ENCODE results near the gene POLD1.
A peak's percentile ranks its signal among the peaks of the same experiment; 100 is the strongest.

The POLD1 gene

GRCh38 chr19:50359328-50359818 lies 24.8 kb upstream of the POLD1 start:
- peak overlapping the region; percentile 66 for H3K4me3 ChIP-seq (ENCODE audit: low read depth, low read length)
- TF ChIP-seq CTCF (IDR thresholded peaks at IDR 0.05; ENCODE audit: low read depth, low read length, missing control alignments), result no peak
- DNase-seq (ENCODE audit: low read depth), result no peak

DNA sequence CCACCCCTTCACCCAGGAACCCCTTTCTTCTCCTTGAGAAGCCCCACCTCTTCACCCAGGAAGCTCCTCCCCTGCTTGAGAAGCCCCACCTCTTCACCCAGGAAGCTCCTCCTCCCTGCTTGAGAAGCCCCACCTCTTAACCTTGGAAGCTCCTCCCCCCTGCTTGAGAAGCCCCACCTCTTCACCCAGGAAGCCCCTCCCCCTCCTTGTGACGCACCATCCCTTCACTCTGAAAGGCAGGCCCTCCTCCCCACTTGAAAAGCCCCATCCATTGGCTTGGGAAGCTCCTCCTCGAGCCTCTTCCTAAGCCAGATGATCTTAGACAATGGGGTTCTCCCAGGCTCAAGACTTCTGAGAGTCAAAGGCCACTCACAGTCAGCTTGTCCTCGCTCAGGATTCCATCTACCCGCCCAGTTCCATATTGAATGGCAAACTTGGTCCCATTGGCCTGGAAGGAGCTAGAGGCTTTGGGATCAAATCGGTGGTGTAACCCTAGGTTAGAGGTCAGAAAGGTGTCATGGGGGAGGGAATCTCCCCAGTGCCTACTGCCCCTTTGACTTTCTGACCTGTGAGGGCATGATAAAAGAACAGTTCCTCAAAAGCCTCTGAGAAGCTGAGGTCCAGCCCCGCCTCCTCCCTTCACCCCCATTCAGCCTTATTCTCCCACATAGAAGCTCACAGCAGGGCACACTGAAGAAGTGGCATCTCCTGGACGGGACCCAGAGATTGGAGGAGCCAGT lies 22.7 kb upstream of the POLD1 start:
- TF ChIP-seq CTCF (IDR thresholded peaks at IDR 0.05; ENCODE audit: low read depth, low read length, missing control alignments), result no peak
- no peak overlapping the region for H3K4me3 ChIP-seq (ENCODE audit: low read depth, low read length)
- DNase-seq (ENCODE audit: low read depth), result no peak

- TF ChIP-seq CTCF (IDR thresholded peaks at IDR 0.05; ENCODE audit: low read depth, low read length, missing control alignments), result no peak
- no peak overlapping the region for H3K4me3 ChIP-seq (ENCODE audit: low read depth, low read length)
- DNase-seq (ENCODE audit: low read depth), result no peak
Measured at GRCh38 chr19:50362030-50362412, 22.1 kb upstream of the POLD1 start.

GRCh38 chr19:50362656-50363424 lies 21.3 kb upstream of the POLD1 start:
- no peak for DNase-seq (ENCODE audit: low read depth)
- H3K4me3 ChIP-seq (ENCODE audit: low read depth, low read length), result no peak overlapping the region
- TF ChIP-seq CTCF (IDR thresholded peaks at IDR 0.05; ENCODE audit: low read depth, low read length, missing control alignments), result no peak

DNA sequence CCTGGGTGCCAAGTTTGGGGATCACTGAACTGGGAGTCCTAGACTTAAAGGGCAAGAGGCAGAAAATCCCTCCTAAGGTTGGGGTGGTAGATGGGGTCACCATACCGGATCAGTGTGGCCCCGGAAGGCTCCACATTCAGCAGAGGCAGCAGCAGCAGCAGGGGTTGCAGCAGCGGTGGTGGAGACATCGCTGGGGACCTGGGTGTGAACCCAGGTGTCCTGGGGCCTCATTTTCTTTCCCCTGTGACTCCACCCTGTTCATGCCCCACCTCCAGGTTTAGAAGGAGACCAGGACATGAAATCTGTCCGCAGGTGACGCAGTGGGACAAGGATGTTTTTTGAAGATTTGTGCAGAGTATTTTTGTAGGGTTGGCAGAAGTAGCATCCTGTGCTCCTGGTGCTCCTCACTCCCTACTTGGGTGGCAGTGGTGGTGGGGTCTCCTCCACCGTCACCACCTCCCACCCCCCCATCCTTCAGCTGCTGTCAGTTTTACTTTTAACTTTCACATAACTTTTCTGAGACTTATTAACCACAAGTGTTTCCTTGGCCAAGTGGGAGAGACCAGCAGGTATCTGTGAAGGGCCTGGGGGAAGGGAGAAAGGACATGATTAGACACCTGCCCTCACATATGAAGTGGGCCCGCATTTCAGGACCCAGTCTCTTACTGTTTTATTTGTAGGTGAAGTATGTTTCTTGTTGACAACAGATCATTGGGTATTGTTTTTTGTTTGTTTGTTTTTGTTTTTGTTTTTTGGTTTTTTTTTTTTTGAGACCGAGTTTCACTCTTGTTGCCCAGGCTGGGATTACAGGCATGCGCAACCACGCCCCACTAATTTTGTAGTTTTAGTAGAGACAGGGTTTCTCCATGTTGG lies 18.5 kb upstream of the POLD1 start, which contains the start of gene NAPSA:
NAPSA (minus strand) TSS at position 206 of the 873 bp plus-strand sequence; CDS start at position 188, 18 bp downstream.
- no peak within 1 kb of the TSS for H3K4me3 ChIP-seq (ENCODE audit: low read depth, low read length)
- TF ChIP-seq CTCF (IDR thresholded peaks at IDR 0.05; ENCODE audit: low read depth, low read length, missing control alignments), result no peak
- no peak for DNase-seq (ENCODE audit: low read depth)

- peak overlapping the region; percentile 79 for H3K4me3 ChIP-seq (ENCODE audit: low read depth, low read length)
- TF ChIP-seq CTCF (IDR thresholded peaks at IDR 0.05; ENCODE audit: low read depth, low read length, missing control alignments), result peak; percentile 80
- no peak for DNase-seq (ENCODE audit: low read depth)
Measured at GRCh38 chr19:50368649-50369570, 15.2 kb upstream of the POLD1 start.
